Skeletal muscle satellite cell (primary cell): ENCODE data around the gene COPS3.
"Not testable (repeated sequence)": the region's sequence is repeated elsewhere in the genome, so short reads cannot be mapped to it uniquely, and the experiment has no call there.

Source experiments
- H3K27me3 ChIP-seq: 2 replicates; pipeline ENCODE4 v1.7.0; 2013; ENCODE audit warnings: low read length; ENCODE audit not compliant: control insufficient read depth, insufficient read depth
- H3K36me3 ChIP-seq: 2 replicates; pipeline ENCODE4 v1.7.0; 2013; ENCODE audit warnings: mild to moderate bottlenecking, control low read depth, low read length; ENCODE audit not compliant: insufficient read depth
- H3K4me1 ChIP-seq: 2 replicates; pipeline ENCODE4 v1.7.0; 2013; ENCODE audit warnings: low read length; ENCODE audit not compliant: control insufficient read depth, insufficient read depth
- H3K4me2 ChIP-seq: 2 replicates; pipeline ENCODE4 v1.7.0; 2013; ENCODE audit warnings: mild to moderate bottlenecking, low read length
- H3K4me3 ChIP-seq: 2 replicates; pipeline ENCODE4 v1.7.0; 2013; ENCODE audit warnings: low read length
- H3K9ac ChIP-seq: 2 replicates; pipeline ENCODE4 v1.7.0; 2013; ENCODE audit warnings: mild to moderate bottlenecking, low read depth, low read length, moderate library complexity
- H3K9me3 ChIP-seq: replicated peaks from 2 replicates; pipeline ENCODE4 v1.7.0; 2013; ENCODE audit warnings: mild to moderate bottlenecking, control low read depth, low read length

The COPS3 gene

GRCh38 chr17:17258011-17258410, 23.0 kb downstream of the COPS3 start:
- Histone ChIP-seq H3K4me3 (no peak overlapping the region), H3K9me3 (no peaks in the 10 kb centered on the region), H3K27me3 (no peaks in the 10 kb centered on the region), H3K4me1 (no peaks in the 10 kb centered on the region), H3K9ac (no peak overlapping the region), H3K4me2 (no peak overlapping the region), H3K36me3 (peaks cover 51% of the 10 kb centered on the region)

- Histone ChIP-seq H3K27me3 (no peaks in the 10 kb centered on the region), H3K9ac (no peak overlapping the region), H3K4me1 (no peaks in the 10 kb centered on the region), H3K4me2 (no peak overlapping the region), H3K4me3 (no peak overlapping the region), H3K9me3 (no peaks in the 10 kb centered on the region), H3K36me3 (peaks cover 58% of the 10 kb centered on the region)
Measured at GRCh38 chr17:17256316-17256715, 24.7 kb downstream of the COPS3 start.

- not testable (repeated sequence) for H3K9me3 ChIP-seq, H3K4me3 ChIP-seq, H3K9ac ChIP-seq, H3K27me3 ChIP-seq, H3K4me2 ChIP-seq, H3K4me1 ChIP-seq
- H3K36me3 ChIP-seq = peaks cover 59% of the 10 kb centered on the region
Measured at GRCh38 chr17:17255689-17256088, 25.4 kb downstream of the COPS3 start.

- H3K36me3 ChIP-seq = peaks cover 50% of the 10 kb centered on the region
- no peaks in the 10 kb centered on the region for H3K27me3 ChIP-seq
Measured at GRCh38 chr17:17254036-17254435, 27.0 kb downstream of the COPS3 start.

GRCh38 chr17:17253406-17253805, 27.6 kb downstream of the COPS3 start:
- Histone ChIP-seq H3K4me3 (no peak overlapping the region), H3K9ac (no peak overlapping the region), H3K4me2 (no peak overlapping the region), H3K4me1 (no peaks in the 10 kb centered on the region), H3K9me3 (no peaks in the 10 kb centered on the region), H3K36me3 (peaks cover 47% of the 10 kb centered on the region), H3K27me3 (no peaks in the 10 kb centered on the region)

More at GRCh38 chr17:17254036-17254435, 27.0 kb downstream of the COPS3 start:
- H3K4me1 ChIP-seq = no peaks in the 10 kb centered on the region
- H3K4me3 ChIP-seq = no peak overlapping the region
- no peaks in the 10 kb centered on the region for H3K9me3 ChIP-seq
- H3K4me2 ChIP-seq = no peak overlapping the region
- H3K9ac ChIP-seq = no peak overlapping the region

GRCh38 chr17:17252149-17252661, 28.8 kb downstream of the COPS3 start:
- H3K27me3 ChIP-seq = no peaks in the 10 kb centered on the region
- H3K4me1 ChIP-seq = no peaks in the 10 kb centered on the region
- H3K9ac ChIP-seq = no peak overlapping the region
- no peaks in the 10 kb centered on the region for H3K9me3 ChIP-seq
- no peak overlapping the region for H3K4me3 ChIP-seq
- no peak overlapping the region for H3K4me2 ChIP-seq
- H3K36me3 ChIP-seq = peaks cover 53% of the 10 kb centered on the region

GRCh38 chr17:17246879-17247278, 34.2 kb downstream of the COPS3 start:
- H3K36me3 ChIP-seq = peaks cover 41% of the 10 kb centered on the region
- no peaks in the 10 kb centered on the region for H3K27me3 ChIP-seq
- H3K9me3 ChIP-seq = no peaks in the 10 kb centered on the region
- H3K4me1 ChIP-seq = no peaks in the 10 kb centered on the region
- no peak overlapping the region for H3K4me3 ChIP-seq
- H3K4me2 ChIP-seq = no peak overlapping the region
- H3K9ac ChIP-seq = no peak overlapping the region

GRCh38 chr17:17243163-17243562, 37.9 kb downstream of the COPS3 start:
- Histone ChIP-seq H3K27me3 (no peaks in the 10 kb centered on the region), H3K4me3 (no peak overlapping the region), H3K4me2 (no peak overlapping the region), H3K36me3 (peaks cover 27% of the 10 kb centered on the region), H3K4me1 (peaks cover 3% of the 10 kb centered on the region), H3K9ac (no peak overlapping the region), H3K9me3 (no peaks in the 10 kb centered on the region)

- peaks cover 6% of the 10 kb centered on the region for H3K4me1 ChIP-seq
- no peaks in the 10 kb centered on the region for H3K9me3 ChIP-seq
- H3K4me2 ChIP-seq = no peak overlapping the region
- no peaks in the 10 kb centered on the region for H3K27me3 ChIP-seq
- peaks cover 18% of the 10 kb centered on the region for H3K36me3 ChIP-seq
- no peak overlapping the region for H3K4me3 ChIP-seq
- H3K9ac ChIP-seq = no peak overlapping the region
Measured at GRCh38 chr17:17242246-17242645, 38.8 kb downstream of the COPS3 start.

GRCh38 chr17:17241656-17242055, 39.4 kb downstream of the COPS3 start:
- Histone ChIP-seq H3K4me1 (peaks cover 6% of the 10 kb centered on the region), H3K27me3 (no peaks in the 10 kb centered on the region), H3K36me3 (peaks cover 12% of the 10 kb centered on the region), H3K9me3 (no peaks in the 10 kb centered on the region), H3K4me3 (no peak overlapping the region), H3K9ac (no peak overlapping the region), H3K4me2 (no peak overlapping the region)

- no peak overlapping the region for H3K9ac ChIP-seq
- H3K27me3 ChIP-seq = no peaks in the 10 kb centered on the region
- H3K36me3 ChIP-seq = no peaks in the 10 kb centered on the region
- peaks cover 16% of the 10 kb centered on the region for H3K4me1 ChIP-seq
- H3K9me3 ChIP-seq = no peaks in the 10 kb centered on the region
- H3K4me3 ChIP-seq = no peak overlapping the region
- no peak overlapping the region for H3K4me2 ChIP-seq
Measured at GRCh38 chr17:17239832-17240231, 41.2 kb downstream of the COPS3 start.

- Histone ChIP-seq H3K36me3 (peaks cover 5% of the 10 kb centered on the region), H3K4me3 (peak within 1 kb of the TSS; percentile 89)
Measured at GRCh38 chr17:17237026-17237799, 43.8 kb downstream of the COPS3 start, which contains the start of gene FLCN. Gene FLCN, minus strand, starts transcription at chr17:17237168. Its CDS starts 9,031 bp downstream, at chr17:17228137.

More at GRCh38 chr17:17237026-17237799, 43.8 kb downstream of the COPS3 start, which contains the start of gene FLCN:
- Histone ChIP-seq H3K27me3 (no peaks in the 10 kb centered on the region), H3K4me1 (peaks cover 17% of the 10 kb centered on the region), H3K4me2 (peak within 1 kb of the TSS; percentile 93), H3K9ac (peak within 1 kb of the TSS; percentile 99), H3K9me3 (no peaks in the 10 kb centered on the region)
